Renal cortical epithelial cell (primary cell): ENCODE results near the gene CDC25C. TPM values are rescaled to one million over a fixed set of nuclear protein-coding genes. Genes with fewer than 3 reads are reported as not detected.

Experiments
- DNase-seq: peaks from one replicate; pipeline ENCODE4 v3.0.0-alpha.2; 2011; ENCODE audit warnings: low read depth
- total RNA-seq: library from RNA; depleted of rRNA; stranded (reverse); fragments of >200 nt; gene quantifications from 2 replicates; pipeline ENCODE4 v1.2.3, GENCODE V29; 2014

The CDC25C gene
- total RNA-seq, result 0.35 and 2.6 TPM in 2 replicates

GRCh38 chr5:138331449-138332368 is at the start of gene CDC25C:
Gene CDC25C, minus strand, starts transcription at chr5:138331804. Its CDS starts 624 bp downstream, at chr5:138331180.
- DNase-seq, result peak; percentile 98

GRCh38 chr5:138372653-138373052 is 41.0 kb upstream of the CDC25C start:
- no peak for DNase-seq

- DNase-seq, result no peak
Measured at GRCh38 chr5:138372225-138372624, 40.6 kb upstream of the CDC25C start.

- no peak for DNase-seq
Measured at GRCh38 chr5:138371454-138371853, 39.9 kb upstream of the CDC25C start.

GRCh38 chr5:138370537-138370936 is 38.9 kb upstream of the CDC25C start:
- DNase-seq, result no peak

GRCh38 chr5:138369706-138370105 is 38.1 kb upstream of the CDC25C start:
- DNase-seq, result no peak

GRCh38 chr5:138369261-138369660 is 37.7 kb upstream of the CDC25C start:
- no peak for DNase-seq

- DNase-seq, result no peak
Measured at GRCh38 chr5:138366632-138367382, 35.2 kb upstream of the CDC25C start.

- DNase-seq, result no peak
Measured at GRCh38 chr5:138364576-138364975, 33.0 kb upstream of the CDC25C start.

GRCh38 chr5:138360941-138361452 is 29.4 kb upstream of the CDC25C start:
- DNase-seq, result no peak

GRCh38 chr5:138359621-138360020 is 28.0 kb upstream of the CDC25C start:
- no peak for DNase-seq

GRCh38 chr5:138354926-138355378 is 23.3 kb upstream of the CDC25C start:
- DNase-seq, result peak; percentile 92

- DNase-seq, result no peak
Measured at GRCh38 chr5:138354387-138354786, 22.8 kb upstream of the CDC25C start.

- peak; percentile 35 for DNase-seq
Measured at GRCh38 chr5:138353560-138354080, 22.0 kb upstream of the CDC25C start.

GRCh38 chr5:138352722-138353559 is 21.3 kb upstream of the CDC25C start:
- no peak for DNase-seq

GRCh38 chr5:138352071-138352721 is 20.6 kb upstream of the CDC25C start, which contains the start of gene KDM3B:
Gene KDM3B, plus strand, starts transcription at chr5:138352685. Its CDS starts 111 bp downstream, at chr5:138352796.
- DNase-seq, result peak; percentile 44

- no peak for DNase-seq
Measured at GRCh38 chr5:138351517-138351916, 19.9 kb upstream of the CDC25C start.

GRCh38 chr5:138351056-138351455 is 19.5 kb upstream of the CDC25C start:
- DNase-seq, result peak; percentile 47

GRCh38 chr5:138350563-138350890 is 18.9 kb upstream of the CDC25C start:
- DNase-seq, result no peak

GRCh38 chr5:138349852-138350562 is 18.4 kb upstream of the CDC25C start:
- no peak for DNase-seq
